Liver (tissue), 9 donors: Measurements from ENCODE around the gene NDUFB7. TPM values are rescaled to one million over a fixed set of nuclear protein-coding genes. Genes with fewer than 3 reads are reported as not detected.
A peak's percentile ranks its signal among the peaks of the same experiment; 100 is the strongest.

Experiments
- DNase-seq: peaks from one replicate; pipeline ENCODE4 v3.0.0-alpha.2; 2017; ENCODE audit warnings: low spot score
- H3K27ac ChIP-seq, 2 donors: one replicate each; pipeline ENCODE4 v1.7.0; 2013; ENCODE audit warnings: inconsistent platforms in 2 of 2, low read length in 2 of 2, control low read depth in 1 of 2, low read depth in 1 of 2, mild to moderate bottlenecking in 1 of 2
- H3K27me3 ChIP-seq, 4 donors: one replicate each; pipeline versions ENCODE4 v1.6.1 to v1.7.0; 2013; ENCODE audit warnings: low read length in 3 of 4, inconsistent platforms in 1 of 4, mild to moderate bottlenecking in 1 of 4, moderate library complexity in 1 of 4; ENCODE audit not compliant: control insufficient read depth in 4 of 4, insufficient read depth in 4 of 4
- H3K36me3 ChIP-seq, 4 donors: one replicate each; pipeline versions ENCODE4 v1.6.1 to v1.7.0; 2013; ENCODE audit warnings: low read length in 3 of 4, mild to moderate bottlenecking in 3 of 4, low read depth in 1 of 4, moderate library complexity in 1 of 4; ENCODE audit not compliant: control insufficient read depth in 4 of 4, insufficient read depth in 3 of 4
- H3K4me1 ChIP-seq, 4 donors: one replicate each; pipeline versions ENCODE4 v1.6.1 to v1.7.0; 2013; ENCODE audit warnings: low read length in 3 of 4, mild to moderate bottlenecking in 3 of 4, moderate library complexity in 1 of 4; ENCODE audit not compliant: control insufficient read depth in 4 of 4, insufficient read depth in 4 of 4
- H3K4me3 ChIP-seq, 3 donors: one replicate each; pipeline versions ENCODE4 v1.6.1 to v1.7.0; 2013; ENCODE audit warnings: low read length in 3 of 3, control low read depth in 1 of 3, low read depth in 1 of 3, mild to moderate bottlenecking in 1 of 3
- H3K9ac ChIP-seq, 2 donors: one replicate each; pipeline ENCODE4 v1.7.0; 2013; ENCODE audit warnings: low read length in 2 of 2, mild to moderate bottlenecking in 2 of 2, moderate library complexity in 2 of 2, control low read depth in 1 of 2, low read depth in 1 of 2
- H3K9me3 ChIP-seq, 4 donors: one replicate each; pipeline versions ENCODE4 v1.6.1 to v1.7.0; 2013; ENCODE audit warnings: low read length in 3 of 4; ENCODE audit not compliant: control insufficient read depth in 4 of 4
- EGR1 ChIP-seq, 2 donors: IDR thresholded peaks; 2 replicates each; pipeline ENCODE4 v1.6.1; 2016 to 2018; ENCODE audit warnings: antibody characterized with exemption in 2 of 2, low read depth in 2 of 2
- FOXA1 ChIP-seq: IDR thresholded peaks from 2 replicates; pipeline ENCODE4 v1.6.1; 2016; ENCODE audit warnings: antibody characterized with exemption
- FOXA2 ChIP-seq: IDR thresholded peaks from 2 replicates; pipeline ENCODE4 v1.6.1; 2016; ENCODE audit warnings: antibody characterized with exemption
- GABPA ChIP-seq, 2 donors: IDR thresholded peaks in 1 of 2; conservative IDR thresholded peaks in 1 of 2; 2 replicates each; pipeline ENCODE4 v1.6.1; 2016; ENCODE audit warnings: antibody characterized with exemption in 2 of 2, mild to moderate bottlenecking in 1 of 2, moderate library complexity in 1 of 2
- HNF4A ChIP-seq, 2 donors: conservative IDR thresholded peaks; 2 replicates each; pipeline ENCODE4 v1.6.1; 2016; ENCODE audit warnings: antibody characterized with exemption in 2 of 2, mild to moderate bottlenecking in 2 of 2
- HNF4G ChIP-seq: IDR thresholded peaks from 2 replicates; pipeline ENCODE4 v1.6.1; 2016; ENCODE audit warnings: antibody characterized with exemption
- JUND ChIP-seq, 2 donors: IDR thresholded peaks; 2 replicates each; pipeline ENCODE4 v1.6.1; 2016; ENCODE audit warnings: antibody characterized with exemption in 2 of 2
- NR2F2 ChIP-seq: IDR thresholded peaks from 2 replicates; pipeline ENCODE4 v1.6.1; 2016; ENCODE audit warnings: antibody characterized with exemption
- RAD21 ChIP-seq, 2 donors: IDR thresholded peaks; 2 replicates each; pipeline ENCODE4 v1.6.1; 2016; ENCODE audit warnings: antibody characterized with exemption in 2 of 2, mild to moderate bottlenecking in 2 of 2
- RXRA ChIP-seq, 2 donors: IDR thresholded peaks; 2 replicates each; pipeline ENCODE4 v1.6.1; 2017 to 2018; ENCODE audit warnings: antibody characterized with exemption in 2 of 2, mild to moderate bottlenecking in 1 of 2
- SP1 ChIP-seq: IDR thresholded peaks from 2 replicates; pipeline ENCODE4 v1.6.1; 2018; ENCODE audit warnings: antibody characterized with exemption, mild to moderate bottlenecking
- TAF1 ChIP-seq: conservative IDR thresholded peaks from 2 replicates; pipeline ENCODE4 v1.6.1; 2016; ENCODE audit warnings: antibody characterized with exemption, mild to moderate bottlenecking
- YY1 ChIP-seq: IDR thresholded peaks from 2 replicates; pipeline ENCODE4 v1.6.1; 2016; ENCODE audit warnings: antibody characterized with exemption, mild to moderate bottlenecking
- WGBS: extraction: QIAGEN DNeasy Blood & Tissue Kit; methylation state at CpG from one replicate; pipeline ENCODE4 v1.1.7; 2013; 5-methylcytosine and 5-hydroxymethylcytosine counted together
- polyA plus RNA-seq, 2 donors: library from polyadenylated mRNA; stranded (reverse) in 1 of 2; unstranded in 1 of 2; fragments of 200-250 nt in 1 of 2; fragments of >200 nt in 1 of 2; fragmentation: Nextera tagmentation in 1 of 2; extraction: Ambion mirVana in 1 of 2; gene quantifications; one replicate each; pipeline versions ENCODE4 v1.2.1 to v1.2.3, GENCODE V29; 2013 to 2015
- total RNA-seq, 2 donors: library from RNA; depleted of rRNA; stranded (reverse); fragments of >200 nt; gene quantifications; one replicate each; pipeline ENCODE4 v1.2.3, GENCODE V29; 2014
- TF ChIP-seq, protein P1 (sequence below): IDR thresholded peaks from 2 replicates; pipeline ENCODE4 v1.6.1; 2016; ENCODE audit warnings: antibody characterized with exemption
- TF ChIP-seq, protein P2 (sequence below): fragments of 150-350 bp; IDR thresholded peaks from 2 replicates; pipeline ENCODE4 v1.5.1; 2017; ENCODE audit warnings: improper control_type of control experiment, low read depth, low read length; ENCODE audit not compliant: missing input control
- TF ChIP-seq, protein P3 (sequence below): IDR thresholded peaks from 2 replicates; pipeline ENCODE4 v1.6.1; 2016; ENCODE audit warnings: antibody characterized with exemption
- TF ChIP-seq, protein P4 (sequence below): IDR thresholded peaks from 2 replicates; pipeline ENCODE4 v1.6.1; 2016; ENCODE audit warnings: antibody characterized with exemption
- TF ChIP-seq, protein P5 (sequence below): IDR thresholded peaks from 2 replicates; pipeline ENCODE4 v1.6.1; 2016; ENCODE audit warnings: antibody characterized with exemption, mild to moderate bottlenecking
- donor health status: healthy.
- donor health status: healthy.
- donor health status: healthy.
- donor health status: healthy.
- donor health status: healthy.

NDUFB7 gene
- total and polyA plus RNA-seq, 4 donors, result 110 to 293 (median 252) TPM

DNA sequence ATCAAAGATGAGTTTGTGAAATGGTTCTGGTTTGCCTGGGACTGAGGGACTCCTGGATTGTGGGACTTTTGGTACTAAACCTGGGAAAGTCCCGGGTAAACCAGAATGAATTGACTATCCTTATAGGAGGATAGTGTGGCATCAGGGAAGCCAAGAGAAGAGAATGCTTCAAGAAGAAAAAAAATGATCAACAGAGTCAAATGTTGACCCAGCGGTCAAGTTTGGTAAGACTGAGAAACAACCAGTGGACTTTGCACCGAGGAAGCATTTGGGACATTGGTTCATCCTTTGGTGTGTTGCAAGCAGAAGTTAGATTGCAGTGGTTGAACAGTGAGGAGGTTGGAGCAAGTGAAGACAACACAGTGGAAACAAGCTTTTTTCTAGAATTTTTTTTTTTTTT lies 44.5 kb upstream of the NDUFB7 start:
- WGBS, result 53% methylated on average over 3 of the region's 3 CpGs
- Histone ChIP-seq H3K36me3 (no peaks in the 10 kb centered on the region), H3K4me1 (no peaks in the 10 kb centered on the region), H3K27ac (no peak overlapping the region), H3K9me3 (peaks cover 2 to 14% (median 4%) of the 10 kb centered on the region in 4 donors), H3K4me3 (no peak overlapping the region), H3K9ac (no peak overlapping the region), H3K27me3 (no peaks in the 10 kb centered on the region)
- no peak for DNase-seq
- TF ChIP-seq GABPA (IDR thresholded peaks at IDR 0.05 in 1 of 2, conservative IDR thresholded peaks at IDR 0.05 in 1 of 2) (no peak), HNF4G (no peak), RXRA (IDR thresholded peaks at IDR 0.05) (peak in 1 of 2 donors; percentile 15), RAD21 (IDR thresholded peaks at IDR 0.05) (peak in 1 of 2 donors; percentile 5), HNF4A (conservative IDR thresholded peaks at IDR 0.05) (peak; percentile 40 to 69), NR2F2 (no peak)
- TF ChIP-seq, protein P1, sequence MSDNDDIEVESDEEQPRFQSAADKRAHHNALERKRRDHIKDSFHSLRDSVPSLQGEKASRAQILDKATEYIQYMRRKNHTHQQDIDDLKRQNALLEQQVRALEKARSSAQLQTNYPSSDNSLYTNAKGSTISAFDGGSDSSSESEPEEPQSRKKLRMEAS, result no peak

DNA sequence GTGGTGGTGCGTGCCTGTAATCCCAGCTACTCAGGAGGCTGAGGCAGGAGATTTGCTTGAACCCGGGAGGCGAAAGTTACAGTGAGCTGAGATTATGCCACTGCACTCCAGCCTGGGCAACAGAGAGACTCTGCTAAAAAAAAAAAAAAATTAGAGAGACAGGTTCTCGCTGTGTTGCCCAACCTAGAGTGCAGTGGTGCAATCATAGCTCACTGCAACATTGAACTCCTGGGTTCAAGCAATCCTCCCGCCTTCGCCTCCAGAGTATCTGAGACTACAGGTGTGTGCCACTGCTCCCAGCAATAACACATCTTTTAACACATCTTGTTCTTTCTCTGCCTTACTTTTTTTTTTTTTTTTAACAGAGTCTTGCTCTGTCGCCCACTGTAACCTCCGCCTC lies 43.8 kb upstream of the NDUFB7 start:
- Histone ChIP-seq H3K27me3 (no peaks in the 10 kb centered on the region), H3K4me3 (no peak overlapping the region), H3K36me3 (no peaks in the 10 kb centered on the region), H3K9me3 (peaks cover 2 to 14% (median 4%) of the 10 kb centered on the region in 4 donors), H3K9ac (no peak overlapping the region), H3K27ac (no peak overlapping the region), H3K4me1 (no peaks in the 10 kb centered on the region)
- TF ChIP-seq YY1, result no peak
- TF ChIP-seq HNF4A (conservative IDR thresholded peaks at IDR 0.05), result no peak
- TF ChIP-seq SP1, result no peak
- TF ChIP-seq RXRA (IDR thresholded peaks at IDR 0.05), result no peak
- TF ChIP-seq TAF1, result no peak
- no peak for TF ChIP-seq FOXA2
- TF ChIP-seq, protein P2, sequence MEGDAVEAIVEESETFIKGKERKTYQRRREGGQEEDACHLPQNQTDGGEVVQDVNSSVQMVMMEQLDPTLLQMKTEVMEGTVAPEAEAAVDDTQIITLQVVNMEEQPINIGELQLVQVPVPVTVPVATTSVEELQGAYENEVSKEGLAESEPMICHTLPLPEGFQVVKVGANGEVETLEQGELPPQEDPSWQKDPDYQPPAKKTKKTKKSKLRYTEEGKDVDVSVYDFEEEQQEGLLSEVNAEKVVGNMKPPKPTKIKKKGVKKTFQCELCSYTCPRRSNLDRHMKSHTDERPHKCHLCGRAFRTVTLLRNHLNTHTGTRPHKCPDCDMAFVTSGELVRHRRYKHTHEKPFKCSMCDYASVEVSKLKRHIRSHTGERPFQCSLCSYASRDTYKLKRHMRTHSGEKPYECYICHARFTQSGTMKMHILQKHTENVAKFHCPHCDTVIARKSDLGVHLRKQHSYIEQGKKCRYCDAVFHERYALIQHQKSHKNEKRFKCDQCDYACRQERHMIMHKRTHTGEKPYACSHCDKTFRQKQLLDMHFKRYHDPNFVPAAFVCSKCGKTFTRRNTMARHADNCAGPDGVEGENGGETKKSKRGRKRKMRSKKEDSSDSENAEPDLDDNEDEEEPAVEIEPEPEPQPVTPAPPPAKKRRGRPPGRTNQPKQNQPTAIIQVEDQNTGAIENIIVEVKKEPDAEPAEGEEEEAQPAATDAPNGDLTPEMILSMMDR, result no peak
- TF ChIP-seq HNF4G, result no peak
- TF ChIP-seq JUND (IDR thresholded peaks at IDR 0.05), result no peak
- TF ChIP-seq, protein P3, sequence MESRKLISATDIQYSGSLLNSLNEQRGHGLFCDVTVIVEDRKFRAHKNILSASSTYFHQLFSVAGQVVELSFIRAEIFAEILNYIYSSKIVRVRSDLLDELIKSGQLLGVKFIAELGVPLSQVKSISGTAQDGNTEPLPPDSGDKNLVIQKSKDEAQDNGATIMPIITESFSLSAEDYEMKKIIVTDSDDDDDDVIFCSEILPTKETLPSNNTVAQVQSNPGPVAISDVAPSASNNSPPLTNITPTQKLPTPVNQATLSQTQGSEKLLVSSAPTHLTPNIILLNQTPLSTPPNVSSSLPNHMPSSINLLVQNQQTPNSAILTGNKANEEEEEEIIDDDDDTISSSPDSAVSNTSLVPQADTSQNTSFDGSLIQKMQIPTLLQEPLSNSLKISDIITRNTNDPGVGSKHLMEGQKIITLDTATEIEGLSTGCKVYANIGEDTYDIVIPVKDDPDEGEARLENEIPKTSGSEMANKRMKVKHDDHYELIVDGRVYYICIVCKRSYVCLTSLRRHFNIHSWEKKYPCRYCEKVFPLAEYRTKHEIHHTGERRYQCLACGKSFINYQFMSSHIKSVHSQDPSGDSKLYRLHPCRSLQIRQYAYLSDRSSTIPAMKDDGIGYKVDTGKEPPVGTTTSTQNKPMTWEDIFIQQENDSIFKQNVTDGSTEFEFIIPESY, result no peak
- TF ChIP-seq, protein P4, sequence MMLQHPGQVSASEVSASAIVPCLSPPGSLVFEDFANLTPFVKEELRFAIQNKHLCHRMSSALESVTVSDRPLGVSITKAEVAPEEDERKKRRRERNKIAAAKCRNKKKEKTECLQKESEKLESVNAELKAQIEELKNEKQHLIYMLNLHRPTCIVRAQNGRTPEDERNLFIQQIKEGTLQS, result no peak
- no peak for TF ChIP-seq RAD21 (IDR thresholded peaks at IDR 0.05)
- TF ChIP-seq, protein P1, result no peak
- TF ChIP-seq EGR1 (IDR thresholded peaks at IDR 0.05; ENCODE audit: low read depth in 2 of 2), result no peak
- no peak for TF ChIP-seq NR2F2
- TF ChIP-seq FOXA1, result no peak
- no peak for TF ChIP-seq GABPA (IDR thresholded peaks at IDR 0.05 in 1 of 2, conservative IDR thresholded peaks at IDR 0.05 in 1 of 2)
- TF ChIP-seq, protein P5, sequence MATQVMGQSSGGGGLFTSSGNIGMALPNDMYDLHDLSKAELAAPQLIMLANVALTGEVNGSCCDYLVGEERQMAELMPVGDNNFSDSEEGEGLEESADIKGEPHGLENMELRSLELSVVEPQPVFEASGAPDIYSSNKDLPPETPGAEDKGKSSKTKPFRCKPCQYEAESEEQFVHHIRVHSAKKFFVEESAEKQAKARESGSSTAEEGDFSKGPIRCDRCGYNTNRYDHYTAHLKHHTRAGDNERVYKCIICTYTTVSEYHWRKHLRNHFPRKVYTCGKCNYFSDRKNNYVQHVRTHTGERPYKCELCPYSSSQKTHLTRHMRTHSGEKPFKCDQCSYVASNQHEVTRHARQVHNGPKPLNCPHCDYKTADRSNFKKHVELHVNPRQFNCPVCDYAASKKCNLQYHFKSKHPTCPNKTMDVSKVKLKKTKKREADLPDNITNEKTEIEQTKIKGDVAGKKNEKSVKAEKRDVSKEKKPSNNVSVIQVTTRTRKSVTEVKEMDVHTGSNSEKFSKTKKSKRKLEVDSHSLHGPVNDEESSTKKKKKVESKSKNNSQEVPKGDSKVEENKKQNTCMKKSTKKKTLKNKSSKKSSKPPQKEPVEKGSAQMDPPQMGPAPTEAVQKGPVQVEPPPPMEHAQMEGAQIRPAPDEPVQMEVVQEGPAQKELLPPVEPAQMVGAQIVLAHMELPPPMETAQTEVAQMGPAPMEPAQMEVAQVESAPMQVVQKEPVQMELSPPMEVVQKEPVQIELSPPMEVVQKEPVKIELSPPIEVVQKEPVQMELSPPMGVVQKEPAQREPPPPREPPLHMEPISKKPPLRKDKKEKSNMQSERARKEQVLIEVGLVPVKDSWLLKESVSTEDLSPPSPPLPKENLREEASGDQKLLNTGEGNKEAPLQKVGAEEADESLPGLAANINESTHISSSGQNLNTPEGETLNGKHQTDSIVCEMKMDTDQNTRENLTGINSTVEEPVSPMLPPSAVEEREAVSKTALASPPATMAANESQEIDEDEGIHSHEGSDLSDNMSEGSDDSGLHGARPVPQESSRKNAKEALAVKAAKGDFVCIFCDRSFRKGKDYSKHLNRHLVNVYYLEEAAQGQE, result no peak
- 84% methylated on average over 8 of the region's 8 CpGs for WGBS
- DNase-seq, result no peak
